GM18868 (cell line): ENCODE measurements around the gene WDR41.

Source experiments
- ATAC-seq: cut with Tn5 transposase; IDR thresholded peaks from one replicate; pipeline ENCODE4 v1.9.1; 2021; ENCODE audit warnings: mild to moderate bottlenecking, moderate library complexity; ENCODE audit not compliant: unreplicated experiment

The WDR41 gene

DNA sequence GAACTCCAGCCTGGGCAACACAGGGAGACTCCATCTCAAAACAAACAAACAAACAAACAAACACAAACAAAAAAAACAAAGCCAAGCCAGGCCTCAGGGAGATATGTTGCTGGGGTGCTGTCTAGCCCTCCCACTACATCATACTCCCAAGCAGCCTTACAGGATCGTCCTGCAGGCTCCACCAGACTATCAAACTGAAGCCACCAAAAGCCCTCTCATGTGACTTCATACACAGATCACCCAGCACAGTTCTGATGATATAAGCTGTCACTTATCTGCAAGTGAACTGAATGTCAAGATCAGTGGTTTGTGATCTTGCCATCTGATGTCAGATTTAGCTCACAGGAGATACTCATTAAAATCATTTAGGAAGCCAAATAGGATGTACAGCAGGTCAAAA is 43.3 kb downstream of the WDR41 start:
- ATAC-seq: no peak

DNA sequence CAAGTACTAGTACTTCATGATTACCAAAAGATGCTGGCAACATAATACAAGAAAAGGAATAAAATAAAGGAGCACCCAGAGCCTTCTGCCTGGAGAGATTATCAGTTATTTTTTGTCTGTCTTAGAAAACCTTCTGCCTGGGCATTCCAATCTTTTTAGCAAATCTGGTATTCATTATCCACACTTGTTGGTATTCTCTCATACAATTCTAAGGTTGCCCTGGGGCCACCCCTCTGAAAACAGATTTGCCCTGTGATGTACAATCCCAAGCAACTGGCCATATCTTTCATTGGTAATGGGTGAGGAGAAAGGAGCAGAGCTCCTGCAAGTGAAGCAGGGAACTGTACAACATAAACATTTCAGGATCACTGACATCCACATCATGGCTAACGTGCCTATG is 47.8 kb downstream of the WDR41 start:
- ATAC-seq: no peak

DNA sequence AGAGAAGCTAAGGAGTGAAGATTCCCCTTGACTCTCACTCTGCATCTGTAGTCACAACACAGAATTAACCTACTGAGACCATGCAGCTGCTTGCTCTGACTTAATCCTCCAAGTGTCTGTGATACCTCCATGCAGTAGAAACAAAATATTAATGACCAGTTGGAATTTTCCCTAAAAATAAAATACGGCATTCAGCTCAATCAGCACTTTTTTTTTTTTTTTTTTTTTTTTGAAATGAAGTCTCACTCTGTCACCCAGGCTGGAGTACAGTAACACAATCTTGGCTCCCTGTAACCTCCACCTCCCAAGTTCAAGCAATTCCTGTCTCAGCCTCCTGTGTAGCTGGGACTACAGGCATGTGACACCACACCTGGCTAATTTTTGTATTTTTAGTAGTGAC is 48.4 kb downstream of the WDR41 start:
- no peak for ATAC-seq

DNA sequence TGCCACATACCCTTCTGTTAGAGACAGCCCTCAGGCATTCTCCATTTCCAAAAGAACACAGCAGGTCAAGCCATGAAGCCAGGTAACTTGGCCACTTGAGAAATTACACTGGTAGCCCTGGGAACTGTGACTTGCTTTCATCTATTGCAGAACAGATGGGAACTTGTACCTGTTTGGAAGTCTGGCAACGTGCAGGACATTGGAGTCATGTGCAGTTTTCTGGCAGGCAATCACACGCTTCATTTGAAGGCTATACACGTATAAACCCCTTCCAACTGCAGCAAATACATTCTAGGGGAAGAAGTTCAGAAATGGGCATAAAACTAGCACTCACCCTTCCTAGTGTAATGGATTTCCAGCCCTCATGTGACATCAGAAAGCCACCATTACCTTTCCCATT is 54.0 kb downstream of the WDR41 start:
- ATAC-seq: no peak

DNA sequence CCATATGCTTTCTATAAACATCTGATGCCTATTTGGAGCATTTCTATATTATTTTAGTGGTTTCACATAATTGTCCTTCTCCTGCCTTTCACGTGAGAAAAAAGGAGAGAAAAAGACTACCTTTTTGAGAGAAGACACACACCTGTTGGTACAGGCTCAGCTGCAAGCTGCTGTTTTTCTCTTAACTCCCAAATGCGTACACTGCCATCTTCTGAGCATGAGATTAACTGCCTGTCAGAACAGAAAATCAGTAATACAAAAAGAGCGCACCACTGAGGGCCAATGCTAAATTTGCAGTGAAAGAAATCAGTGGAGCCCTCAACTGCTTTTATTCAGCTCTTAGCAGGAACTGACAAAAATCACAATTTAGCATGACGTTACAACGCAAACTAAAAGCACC is 54.9 kb downstream of the WDR41 start:
- ATAC-seq: no peak

DNA sequence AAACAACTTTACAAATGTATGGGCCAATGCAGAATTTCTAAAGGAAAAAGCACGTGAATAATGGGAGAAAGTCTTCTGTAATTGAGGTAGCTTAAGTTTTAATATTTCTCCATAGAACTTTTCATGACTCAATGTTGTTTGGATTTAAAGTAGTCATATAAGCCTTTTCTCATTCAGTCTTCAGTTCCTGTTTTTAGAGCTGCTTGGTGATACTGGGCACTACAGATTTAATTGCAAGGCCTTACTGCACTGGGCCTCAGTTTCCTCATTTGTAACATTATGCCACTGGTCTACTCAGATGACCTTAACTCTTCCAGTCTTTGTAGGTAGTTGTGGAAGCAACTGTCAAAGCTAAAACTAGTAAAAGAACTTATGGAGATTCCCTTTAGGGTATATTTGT is 60.4 kb downstream of the WDR41 start:
- ATAC-seq: no peak

DNA sequence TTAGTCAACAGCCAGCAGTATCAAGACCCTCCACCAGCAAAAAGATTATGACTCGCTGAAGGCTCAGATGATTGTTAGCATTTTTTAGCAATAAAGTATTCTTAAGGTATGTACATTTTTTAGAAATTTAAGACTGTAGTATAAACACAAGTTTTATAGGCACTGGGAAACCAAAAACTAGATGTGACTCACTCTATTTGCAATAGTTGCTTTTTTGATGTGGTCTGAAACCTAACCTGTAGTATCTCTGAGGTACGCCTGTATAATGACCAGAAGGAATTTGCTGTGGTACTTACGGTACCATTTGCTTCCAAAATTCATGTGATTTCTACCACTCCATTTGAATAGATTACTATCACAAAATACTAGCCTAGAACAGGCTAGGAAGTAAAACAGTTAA is 60.8 kb downstream of the WDR41 start:
- ATAC-seq: no peak

DNA sequence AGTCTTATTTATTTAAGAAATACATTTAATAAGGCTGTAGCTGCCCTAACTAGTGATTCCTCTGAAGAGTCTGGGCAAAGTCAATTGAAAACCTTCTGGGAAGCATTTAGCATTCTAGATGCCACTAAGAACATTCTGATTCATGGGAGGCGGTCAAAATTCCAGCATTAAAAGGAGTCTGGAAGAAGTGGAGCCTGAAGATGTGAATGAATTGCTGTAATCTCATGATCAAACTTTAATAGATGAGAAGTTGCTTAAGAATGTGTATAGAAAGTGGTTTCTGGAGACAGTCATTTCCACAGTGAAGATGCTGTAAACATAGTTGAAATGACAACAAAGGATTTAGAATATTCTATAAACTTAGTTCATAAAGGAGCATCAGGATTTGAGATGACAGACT is 61.4 kb downstream of the WDR41 start:
- no peak for ATAC-seq

DNA sequence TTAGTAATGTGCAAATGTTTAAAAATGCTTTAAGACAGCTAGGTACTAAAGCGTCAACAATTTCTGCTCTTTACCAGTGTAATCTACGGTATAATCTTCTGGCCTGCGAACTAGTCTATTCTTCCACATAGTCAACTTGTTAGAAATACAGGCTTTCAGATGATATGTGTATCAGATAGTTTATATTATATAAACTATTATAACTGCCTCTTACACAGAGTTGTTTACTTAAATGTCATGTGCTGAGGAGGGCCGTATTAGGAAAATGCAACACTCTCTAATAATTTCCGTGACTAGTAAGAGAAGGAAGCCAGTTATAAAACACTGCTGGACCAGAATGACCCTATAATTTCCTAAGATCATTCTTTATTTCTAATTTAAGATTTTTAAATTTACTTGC is 63.6 kb downstream of the WDR41 start:
- no peak for ATAC-seq

DNA sequence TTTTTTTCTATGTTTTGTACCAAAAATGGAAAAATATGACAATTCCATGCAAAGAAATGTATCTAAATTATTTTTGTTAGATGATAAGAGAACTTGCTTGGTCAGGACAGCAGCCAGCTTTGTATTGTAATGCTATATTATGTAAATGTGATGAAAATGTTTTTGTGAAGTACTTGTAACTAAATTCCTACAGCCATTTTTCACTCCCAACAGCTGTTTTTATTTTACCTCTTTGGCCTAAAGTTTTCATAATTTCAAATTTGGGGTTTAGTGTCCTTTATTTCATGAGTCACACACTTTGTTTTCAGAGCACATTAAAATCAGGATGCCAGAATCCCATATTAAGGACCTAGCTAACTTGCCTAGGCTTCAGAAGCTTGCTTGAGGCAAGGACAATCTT is 64.1 kb downstream of the WDR41 start:
- no peak for ATAC-seq

DNA sequence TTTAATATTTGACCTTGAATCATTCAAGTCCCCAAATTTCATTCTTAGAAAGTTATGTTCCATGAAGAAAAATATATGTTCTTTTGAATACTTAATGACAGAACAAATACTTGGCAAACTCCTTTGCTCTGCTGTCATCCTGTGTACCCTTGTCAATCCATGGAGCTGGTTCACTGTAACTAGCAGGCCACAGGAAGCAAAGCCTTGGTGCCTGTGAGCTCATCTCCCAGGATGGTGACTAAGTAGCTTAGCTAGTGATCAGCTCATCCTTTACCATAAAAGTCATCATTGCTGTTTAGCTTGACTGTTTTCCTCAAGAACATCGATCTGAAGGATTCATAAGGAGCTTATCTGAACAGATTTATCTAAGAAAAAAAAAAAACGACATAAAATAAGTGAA is 65.4 kb downstream of the WDR41 start:
- no peak for ATAC-seq

DNA sequence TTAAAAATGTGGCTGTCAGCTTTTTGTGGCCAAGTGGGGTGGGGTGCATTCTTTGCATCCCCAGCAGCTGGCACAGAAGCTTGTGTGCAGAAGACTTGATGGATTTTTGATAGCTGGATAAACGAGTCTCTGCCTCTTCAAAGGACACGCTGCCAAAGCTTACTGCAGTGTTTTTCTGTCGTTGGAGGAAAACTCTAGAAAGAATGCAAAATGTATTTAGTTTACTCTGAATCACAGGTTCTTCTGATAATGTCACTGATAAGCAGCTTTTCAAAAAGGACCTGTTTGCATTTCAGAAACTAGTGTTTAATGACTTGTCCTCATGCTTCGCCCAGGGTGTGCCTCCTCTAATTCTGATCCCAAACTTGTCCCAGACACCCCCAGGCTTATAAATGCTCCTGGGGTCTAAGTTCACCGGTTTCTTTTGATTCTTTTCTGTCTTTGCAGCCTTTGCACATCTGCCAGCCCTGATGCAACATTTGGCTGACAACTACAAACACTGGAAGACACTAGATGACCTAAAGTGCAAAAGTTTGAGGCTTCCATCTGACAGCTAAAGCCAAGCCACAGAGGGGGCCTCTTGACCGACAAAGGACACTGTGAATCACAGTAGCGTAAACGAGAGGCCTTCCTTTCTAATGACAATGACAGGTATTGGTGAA is 66.0 kb downstream of the WDR41 start:
- no peak for ATAC-seq

DNA sequence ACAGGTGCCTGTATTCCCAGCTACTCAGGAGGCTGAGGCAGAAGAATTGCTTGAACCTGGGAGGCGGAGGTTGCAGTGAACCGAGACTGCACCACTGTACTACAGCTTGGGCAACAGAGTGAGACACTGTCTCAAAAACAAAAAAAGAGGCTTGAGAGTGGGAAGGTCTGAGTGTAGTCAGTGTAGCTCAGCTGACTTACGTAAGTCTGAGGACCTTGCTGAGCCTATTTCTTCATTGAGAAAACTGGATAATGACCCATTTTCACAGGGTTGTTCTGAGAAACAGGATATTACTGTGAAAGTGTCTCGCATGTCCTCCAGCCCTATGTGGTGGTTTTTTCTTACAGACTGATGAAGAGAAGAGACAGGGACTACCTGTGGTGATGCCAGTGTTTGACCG is 66.7 kb downstream of the WDR41 start:
- no peak for ATAC-seq

DNA sequence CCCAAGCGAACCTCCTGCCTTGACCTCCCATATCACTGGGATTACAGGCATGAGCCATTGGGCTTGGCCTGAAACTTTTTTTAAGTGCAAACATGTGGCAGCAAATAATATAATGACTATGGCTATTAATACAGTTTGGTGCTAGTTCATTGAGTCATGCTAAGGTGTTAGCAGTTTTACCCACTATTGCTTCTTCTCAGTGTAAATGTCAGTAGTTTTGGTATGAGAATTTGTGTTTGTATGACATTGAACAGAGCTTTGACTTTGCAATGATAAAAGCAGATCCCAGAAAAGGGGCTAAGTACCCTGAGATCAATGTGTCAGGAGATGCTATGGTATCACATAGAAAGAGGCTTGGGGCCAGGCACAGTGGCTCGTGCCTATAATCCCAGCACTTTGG is 67.2 kb downstream of the WDR41 start:
- ATAC-seq: no peak

DNA sequence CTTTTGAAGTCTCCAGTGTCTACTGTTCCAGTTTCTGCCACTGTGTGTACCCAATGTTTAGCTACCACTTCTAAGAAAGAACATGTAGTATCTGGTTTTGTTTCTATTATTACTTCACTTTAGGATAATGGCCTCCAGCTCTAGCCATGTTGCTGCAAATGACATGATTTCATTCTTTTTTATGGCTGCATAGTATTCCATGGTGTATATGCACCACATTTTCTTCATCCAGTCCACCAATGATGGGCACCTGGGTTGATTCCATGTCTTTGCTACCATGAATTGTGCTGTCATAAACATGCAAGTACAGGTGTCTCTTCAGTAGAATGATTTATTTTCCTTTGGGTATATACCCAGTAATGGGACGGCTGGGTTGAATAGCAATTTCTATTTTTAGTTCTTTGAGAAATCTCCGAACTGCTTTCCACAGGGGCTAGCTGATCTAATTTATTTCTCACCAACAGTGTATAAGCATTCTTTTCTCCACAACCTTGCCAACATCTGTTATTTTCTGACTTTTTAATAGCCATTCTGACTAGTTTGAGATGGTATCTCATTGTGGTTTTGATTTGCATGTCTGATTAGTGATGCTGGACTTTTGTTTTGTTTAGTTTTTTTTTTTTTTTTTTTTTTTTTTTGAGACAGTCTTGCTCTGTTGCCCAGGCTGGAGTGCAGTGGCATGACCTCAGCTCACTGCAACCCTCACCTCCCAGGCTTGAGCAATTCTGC is 68.9 kb downstream of the WDR41 start:
- ATAC-seq: no peak

DNA sequence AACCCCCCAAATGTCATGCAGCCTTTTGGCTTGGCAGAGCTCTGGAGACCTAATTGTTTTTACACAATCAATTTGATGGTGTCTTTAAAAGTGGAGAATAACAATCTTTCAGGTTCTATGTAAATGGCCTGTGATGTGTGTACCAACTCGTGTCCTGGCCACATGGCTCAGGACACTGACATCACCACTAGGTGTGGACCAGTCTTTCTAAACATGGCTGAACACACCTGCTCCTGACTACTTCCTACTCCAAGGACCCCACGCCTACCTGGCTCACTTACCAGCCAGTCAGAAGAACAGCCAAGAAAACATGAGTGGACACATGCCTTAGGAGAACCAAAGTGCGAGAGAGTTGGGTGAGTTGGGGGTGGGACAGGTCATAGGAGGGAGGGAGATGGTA is 71.2 kb downstream of the WDR41 start:
- ATAC-seq: no peak

DNA sequence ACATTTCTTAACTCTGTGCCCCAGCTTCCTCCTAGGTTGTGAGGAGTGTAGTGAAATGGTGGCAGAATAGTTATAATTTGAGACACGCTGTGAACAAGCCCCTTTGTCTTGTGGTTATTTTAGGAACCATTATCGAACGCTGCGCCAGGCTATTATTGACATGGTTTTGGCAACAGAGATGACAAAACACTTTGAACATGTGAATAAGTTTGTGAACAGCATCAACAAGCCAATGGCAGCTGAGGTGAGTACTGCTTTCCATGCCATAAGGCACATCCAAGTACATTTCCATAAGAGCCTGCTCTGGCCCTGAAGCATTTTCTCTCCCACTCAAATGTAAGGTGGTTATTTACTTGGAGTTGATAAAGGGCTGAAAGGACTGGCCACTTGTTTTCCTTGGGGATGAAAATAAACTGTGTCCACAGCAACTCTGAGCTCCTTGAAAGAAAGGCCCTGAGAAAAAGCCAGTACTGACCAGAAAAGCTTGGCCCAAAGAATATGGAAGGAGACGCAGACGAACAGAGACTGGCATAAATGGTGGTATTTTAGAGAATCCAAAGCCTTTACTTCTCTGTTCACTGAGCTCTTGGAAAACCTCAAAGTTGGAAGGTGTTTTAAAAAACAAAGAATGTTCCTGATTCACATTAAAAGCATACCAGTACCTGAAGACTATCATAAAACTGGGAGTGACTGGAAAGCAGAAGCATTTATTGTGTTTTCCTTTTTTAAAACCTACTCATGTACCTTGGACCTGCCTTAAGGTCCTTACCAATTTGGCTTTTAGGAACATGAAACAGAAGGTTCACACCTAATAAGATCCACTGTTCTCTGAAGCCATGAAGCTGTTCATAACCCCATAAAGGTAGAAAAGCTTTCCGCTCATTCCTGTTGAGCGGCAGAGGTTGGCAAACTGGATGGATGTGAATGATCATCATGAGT is 72.2 kb downstream of the WDR41 start:
- ATAC-seq: no peak

DNA sequence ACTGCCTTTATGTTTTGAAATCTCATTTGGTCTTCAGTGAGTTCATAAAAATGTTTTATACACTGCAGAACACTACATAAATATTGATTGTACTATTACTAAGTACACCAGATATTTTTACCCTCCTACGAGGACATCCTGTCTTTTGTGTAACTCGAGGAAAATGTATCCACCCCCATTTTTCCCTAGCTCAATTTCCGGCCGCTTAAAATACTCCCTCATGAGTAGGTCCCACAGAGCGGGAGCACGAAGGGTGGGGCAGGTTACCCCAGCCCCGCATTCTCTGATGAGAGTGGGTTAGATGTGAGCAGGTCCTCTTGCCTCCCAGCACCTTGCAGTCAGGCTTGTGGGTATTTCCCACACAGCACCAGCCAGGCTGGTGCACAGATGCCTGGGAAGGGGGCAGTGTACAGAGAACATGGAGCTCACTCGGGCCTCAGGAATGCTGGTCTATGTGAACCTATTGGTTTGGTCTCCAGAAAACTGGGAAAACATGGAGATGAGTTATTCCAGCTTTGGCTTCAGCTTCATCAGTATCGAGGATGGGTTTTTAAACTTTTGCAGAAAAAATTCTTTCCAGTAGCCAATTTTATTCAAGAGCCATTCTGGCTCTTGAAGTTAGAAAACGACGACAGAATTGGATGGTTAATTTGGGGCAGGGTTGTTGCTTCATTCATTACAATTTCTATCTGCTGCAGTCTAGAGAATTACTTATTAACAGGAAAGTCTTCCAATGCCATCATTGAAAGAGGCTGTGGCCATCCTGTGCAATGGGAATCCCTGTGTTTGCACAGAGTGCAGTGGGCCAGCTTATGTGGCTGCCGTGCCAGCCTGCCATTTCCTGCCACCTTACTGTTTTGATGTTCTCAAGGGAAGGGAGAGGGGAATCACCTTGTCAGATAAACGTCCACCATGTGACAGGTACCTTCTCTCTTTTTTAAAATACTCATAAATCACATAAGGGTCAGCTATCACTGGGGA is 73.2 kb downstream of the WDR41 start:
- ATAC-seq: no peak

DNA sequence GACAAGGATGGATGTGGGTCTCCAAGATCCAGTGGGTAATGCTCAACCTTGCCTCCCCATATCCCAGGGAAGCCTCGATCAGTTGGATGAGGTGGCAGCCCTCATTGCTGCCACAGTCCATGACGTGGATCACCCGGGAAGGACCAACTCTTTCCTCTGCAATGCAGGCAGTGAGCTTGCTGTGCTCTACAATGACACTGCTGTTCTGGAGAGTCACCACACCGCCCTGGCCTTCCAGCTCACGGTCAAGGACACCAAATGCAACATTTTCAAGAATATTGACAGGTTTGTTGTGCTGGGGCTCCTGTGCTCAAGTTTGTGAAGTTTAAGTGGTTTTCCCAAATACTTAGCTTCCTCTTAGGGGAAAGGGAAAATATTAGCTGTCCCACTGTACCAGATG is 74.0 kb downstream of the WDR41 start:
- no peak for ATAC-seq

DNA sequence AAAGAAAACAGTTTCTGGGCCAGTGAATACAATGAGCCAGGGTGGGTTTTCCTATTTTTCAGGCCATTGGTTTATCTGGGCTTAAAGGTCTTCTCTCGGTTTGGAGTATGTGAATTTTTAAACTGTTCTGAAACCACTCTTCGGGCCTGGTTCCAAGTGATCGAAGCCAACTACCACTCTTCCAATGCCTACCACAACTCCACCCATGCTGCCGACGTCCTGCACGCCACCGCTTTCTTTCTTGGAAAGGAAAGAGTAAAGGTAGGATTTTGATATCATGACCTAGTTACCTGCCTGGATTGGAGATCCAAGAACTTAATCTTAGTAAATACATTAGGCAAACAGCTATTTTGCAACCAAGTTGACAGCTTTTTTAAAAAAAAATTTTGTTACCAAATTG is 79.1 kb downstream of the WDR41 start:
- no peak for ATAC-seq
